GM20431 (cell line): ENCODE measurements around the gene CHRM5.

Source experiments
- in situ Hi-C: fragments of 300-500 bp; cut with MseI, MboI; formaldehyde crosslinking; loops from one replicate; pipeline ENCODE4 v1.15.0; 2020; ENCODE audit warnings: low sequenced_read_pairs; ENCODE audit not compliant: unreplicated experiment

Gene CHRM5

GRCh38 chr15:34038023-34038870 is 70.0 kb downstream of the CHRM5 start:
- in situ Hi-C loops: no loop called here

- in situ Hi-C loops: no loop called here
These were observed 70.8 kb downstream of the CHRM5 start, which contains the start of gene AVEN for GRCh38 chr15:34038871-34039789. AVEN (minus strand) TSS chr15:34039204; CDS start chr15:34039046, 158 bp downstream.

- in situ Hi-C loops: no loop called here
These were observed 71.5 kb downstream of the CHRM5 start for GRCh38 chr15:34039790-34040113.

- in situ Hi-C loops: no loop called here
These were observed 75.1 kb downstream of the CHRM5 start for GRCh38 chr15:34043391-34043790.

- in situ Hi-C loops: no loop called here
These were observed 75.5 kb downstream of the CHRM5 start for GRCh38 chr15:34043813-34044212.

GRCh38 chr15:34046471-34047145 is 78.3 kb downstream of the CHRM5 start:
- in situ Hi-C loops: no loop called here

GRCh38 chr15:34047893-34048775 is 79.8 kb downstream of the CHRM5 start:
- in situ Hi-C loops: no loop called here

- in situ Hi-C loops: no loop called here
These were observed 80.8 kb downstream of the CHRM5 start for GRCh38 chr15:34049112-34049511.

GRCh38 chr15:34050385-34050784 is 82.1 kb downstream of the CHRM5 start:
- in situ Hi-C loops: loop anchor here (25.0 kb wide), 1 partner anchor 537 kb away; the partner anchor contains the start of gene GOLGA8B

GRCh38 chr15:34054081-34054707 is 85.9 kb downstream of the CHRM5 start:
- in situ Hi-C loops: loop anchor here (25.0 kb wide), 1 partner anchor 533 kb away; the partner anchor contains the start of gene GOLGA8B

- in situ Hi-C loops: loop anchor here (25.0 kb wide), 1 partner anchor 531 kb away; the partner anchor contains the start of gene GOLGA8B
These were observed 87.7 kb downstream of the CHRM5 start for GRCh38 chr15:34055868-34056595.

- in situ Hi-C loops: loop anchor here (25.0 kb wide), 1 partner anchor 530 kb away; the partner anchor contains the start of gene GOLGA8B
These were observed 88.6 kb downstream of the CHRM5 start for GRCh38 chr15:34056911-34057310.

GRCh38 chr15:34059476-34059875 is 91.2 kb downstream of the CHRM5 start:
- in situ Hi-C loops: loop anchor here (25.0 kb wide), 1 partner anchor 528 kb away; the partner anchor contains the start of gene GOLGA8B

GRCh38 chr15:34059946-34060345 is 91.6 kb downstream of the CHRM5 start:
- in situ Hi-C loops: loop anchor here (25.0 kb wide), 1 partner anchor 527 kb away; the partner anchor contains the start of gene GOLGA8B

GRCh38 chr15:34064438-34064837 is 96.1 kb downstream of the CHRM5 start:
- in situ Hi-C loops: loop anchor here (25.0 kb wide), 1 partner anchor 523 kb away; the partner anchor contains the start of gene GOLGA8B

- in situ Hi-C loops: loop anchor here (25.0 kb wide), 1 partner anchor 522 kb away; the partner anchor contains the start of gene GOLGA8B
These were observed 97.0 kb downstream of the CHRM5 start for GRCh38 chr15:34065261-34065660.

GRCh38 chr15:34065941-34066340 is 97.6 kb downstream of the CHRM5 start:
- in situ Hi-C loops: loop anchor here (25.0 kb wide), 1 partner anchor 521 kb away; the partner anchor contains the start of gene GOLGA8B
